Activated CD8-positive, alpha-beta memory T cell treated with anti-CD3 and anti-CD28 coated beads, Interleukin-2, amount 50 U/mL, for 48 hours (primary cell): ENCODE data around the gene EZH1.

ENCODE experiments used
- DNase-seq: peaks from one replicate; pipeline ENCODE4 v3.0.0-alpha.2; 2020

Gene EZH1

GRCh38 chr17:42706732-42707131 lies 38.1 kb downstream of the EZH1 start:
- peak; percentile 78 for DNase-seq

- no peak for DNase-seq
Observed at GRCh38 chr17:42704837-42705494, 39.9 kb downstream of the EZH1 start.

- DNase-seq: no peak
Observed at GRCh38 chr17:42704490-42704836, 40.4 kb downstream of the EZH1 start.

- DNase-seq: peak; percentile 45
Observed at GRCh38 chr17:42702446-42702845, 42.4 kb downstream of the EZH1 start.

- DNase-seq: peak; percentile 42
Observed at GRCh38 chr17:42700586-42701289, 44.1 kb downstream of the EZH1 start.

GRCh38 chr17:42699415-42699740 lies 45.5 kb downstream of the EZH1 start:
- DNase-seq: no peak

- peak; percentile 34 for DNase-seq
Observed at GRCh38 chr17:42698736-42699414, 46.0 kb downstream of the EZH1 start.

- no peak for DNase-seq
Observed at GRCh38 chr17:42697108-42697811, 47.6 kb downstream of the EZH1 start.

- no peak for DNase-seq
Observed at GRCh38 chr17:42695500-42695899, 49.3 kb downstream of the EZH1 start.

- DNase-seq: no peak
Observed at GRCh38 chr17:42694524-42694923, 50.3 kb downstream of the EZH1 start.

- no peak for DNase-seq
Observed at GRCh38 chr17:42692489-42692888, 52.4 kb downstream of the EZH1 start.

- no peak for DNase-seq
Observed at GRCh38 chr17:42691021-42691545, 53.8 kb downstream of the EZH1 start.

GRCh38 chr17:42690596-42690995 lies 54.2 kb downstream of the EZH1 start:
- DNase-seq: no peak

- DNase-seq: no peak
Observed at GRCh38 chr17:42687707-42688320, 57.0 kb downstream of the EZH1 start.

GRCh38 chr17:42686520-42687128 lies 58.2 kb downstream of the EZH1 start:
- DNase-seq: no peak

GRCh38 chr17:42685831-42686230 lies 59.0 kb downstream of the EZH1 start:
- DNase-seq: no peak

GRCh38 chr17:42684929-42685556 lies 59.8 kb downstream of the EZH1 start:
- no peak for DNase-seq

- no peak for DNase-seq
Observed at GRCh38 chr17:42683407-42684034, 61.3 kb downstream of the EZH1 start.

- peak; percentile 69 for DNase-seq
Observed at GRCh38 chr17:42682722-42683403, 62.0 kb downstream of the EZH1 start.

- DNase-seq: no peak
Observed at GRCh38 chr17:42681976-42682721, 62.7 kb downstream of the EZH1 start, which contains the start of gene CNTNAP1. Gene CNTNAP1, plus strand, starts transcription at chr17:42682531. Its CDS starts 299 bp downstream, at chr17:42682830.
